ENCODE data around the gene MSLN.
"Not testable (repeated sequence)": the region's sequence is repeated elsewhere in the genome, so short reads cannot be mapped to it uniquely, and the experiment has no call there.

MSLN gene

GRCh38 chr16:749010-749409 is 11.5 kb upstream of the MSLN start:
- H3K4me1 ChIP-seq, result peaks cover 11% of the 10 kb centered on the region
- no peaks in the 10 kb centered on the region for H3K36me3 ChIP-seq (replicated peaks)
- in situ Hi-C loops (cut with MboI; ENCODE audit: low sequenced_read_pairs), result no loop called here
- no peak overlapping the region for H3K4me3 ChIP-seq
- no peaks in the 10 kb centered on the region for H3K27me3 ChIP-seq (ENCODE audit: low read depth)
- no peaks in the 10 kb centered on the region for H3K9me3 ChIP-seq
- no peak for DNase-seq (ENCODE audit: low spot score in 2 of 2)

DNA sequence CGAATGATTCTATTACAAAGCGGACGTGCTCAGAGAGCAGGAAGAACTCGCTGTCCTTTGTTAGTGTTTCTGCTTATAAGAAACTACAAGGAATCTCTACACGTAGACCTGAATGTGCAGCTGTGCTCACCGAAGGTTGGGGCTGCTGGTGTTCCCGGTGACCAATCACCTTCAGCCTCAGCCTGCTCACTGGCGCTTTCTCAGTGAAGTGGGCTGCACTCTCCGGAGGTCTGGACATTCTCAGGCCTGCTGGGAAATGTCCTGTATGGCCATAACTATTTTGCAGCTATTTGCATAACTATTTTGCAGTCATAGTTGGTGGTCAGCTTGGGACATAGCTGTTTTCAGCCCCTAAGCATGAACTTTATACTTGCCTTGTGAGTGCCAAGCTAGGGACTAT is 10.0 kb upstream of the MSLN start:
- H3K4me1 ChIP-seq, result peaks cover 11% of the 10 kb centered on the region
- DNase-seq (ENCODE audit: low spot score in 2 of 2), result no peak
- H3K36me3 ChIP-seq (replicated peaks), result no peaks in the 10 kb centered on the region
- no peak overlapping the region for H3K4me3 ChIP-seq
- in situ Hi-C loops (cut with MboI; ENCODE audit: low sequenced_read_pairs), result no loop called here
- no peaks in the 10 kb centered on the region for H3K9me3 ChIP-seq
- no peaks in the 10 kb centered on the region for H3K27me3 ChIP-seq (ENCODE audit: low read depth)

- in situ Hi-C loops (cut with MboI; ENCODE audit: low sequenced_read_pairs), result no loop called here
Measured at GRCh38 chr16:751152-752006, 9.2 kb upstream of the MSLN start.

DNA sequence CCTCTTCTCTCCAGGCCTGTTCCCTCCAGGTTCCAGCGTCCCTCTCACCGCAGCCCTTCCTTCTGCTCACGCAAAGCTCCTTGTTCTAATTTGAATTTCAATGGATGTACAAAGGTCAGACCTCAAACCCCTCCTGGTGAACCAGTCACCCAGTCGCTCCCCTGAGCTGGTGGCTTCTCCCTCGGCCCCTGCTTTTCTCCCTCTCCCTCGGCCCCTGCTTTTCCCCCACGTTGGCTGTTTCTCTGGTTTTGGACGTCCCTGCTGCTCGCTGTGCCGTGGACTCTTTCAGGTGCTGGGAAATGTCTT is 8.6 kb upstream of the MSLN start:
- no peaks in the 10 kb centered on the region for H3K27me3 ChIP-seq (ENCODE audit: low read depth)

More at GRCh38 chr16:751152-752006, 9.2 kb upstream of the MSLN start:
- Histone ChIP-seq H3K36me3 (replicated peaks) (no peaks in the 10 kb centered on the region), H3K4me1 (peaks cover 11% of the 10 kb centered on the region), H3K9me3 (no peaks in the 10 kb centered on the region; the same call in 1 of the 2 replicates), H3K27me3 (ENCODE audit: low read depth) (no peaks in the 10 kb centered on the region), H3K4me3 (no peak overlapping the region)
- no peak for DNase-seq (ENCODE audit: low spot score in 2 of 2)

GRCh38 chr16:754121-754607 is 6.4 kb upstream of the MSLN start:
- DNase-seq (ENCODE audit: low spot score in 2 of 2); H3K27me3 ChIP-seq (ENCODE audit: low read depth); H3K9me3 ChIP-seq; H3K4me3 ChIP-seq; H3K36me3 ChIP-seq (replicated peaks); in situ Hi-C loops (cut with MboI; ENCODE audit: low sequenced_read_pairs): not testable (repeated sequence)
- H3K4me1 ChIP-seq, result peaks cover 15% of the 10 kb centered on the region

More for the DNA sequence above, 8.6 kb upstream of the MSLN start:
- H3K9me3 ChIP-seq, result no peaks in the 10 kb centered on the region; the same call in 1 of the 2 replicates
- in situ Hi-C loops (cut with MboI; ENCODE audit: low sequenced_read_pairs), result no loop called here
- H3K36me3 ChIP-seq (replicated peaks), result no peaks in the 10 kb centered on the region
- H3K4me1 ChIP-seq, result peaks cover 11% of the 10 kb centered on the region
- DNase-seq (ENCODE audit: low spot score in 2 of 2), result peak; percentile 63 to 68
- no peak overlapping the region for H3K4me3 ChIP-seq

- Histone ChIP-seq H3K9me3 (no peaks in the 10 kb centered on the region; the same call in 1 of the 2 replicates), H3K36me3 (replicated peaks) (no peaks in the 10 kb centered on the region; the same call in 1 of the 2 replicates), H3K4me3 (no peak overlapping the region), H3K27me3 (ENCODE audit: low read depth) (no peaks in the 10 kb centered on the region), H3K4me1 (peaks cover 15% of the 10 kb centered on the region)
- in situ Hi-C loops (cut with MboI; ENCODE audit: low sequenced_read_pairs), result no loop called here
- no peak for DNase-seq (ENCODE audit: low spot score in 2 of 2)
Measured at GRCh38 chr16:754656-755055, 5.9 kb upstream of the MSLN start.

GRCh38 chr16:756428-756827 is 4.1 kb upstream of the MSLN start:
- Histone ChIP-seq H3K4me1 (peaks cover 15% of the 10 kb centered on the region), H3K9me3 (no peaks in the 10 kb centered on the region; the same call in 1 of the 2 replicates), H3K4me3 (no peak overlapping the region), H3K27me3 (ENCODE audit: low read depth) (no peaks in the 10 kb centered on the region), H3K36me3 (replicated peaks) (no peaks in the 10 kb centered on the region; the same call in 1 of the 2 replicates)
- in situ Hi-C loops (cut with MboI; ENCODE audit: low sequenced_read_pairs), result no loop called here
- DNase-seq (ENCODE audit: low spot score in 2 of 2), result peak in 1 of 2 experiments; percentile 28

- Histone ChIP-seq H3K4me3 (no peak overlapping the region), H3K9me3 (no peaks in the 10 kb centered on the region; the same call in 1 of the 2 replicates), H3K4me1 (peaks cover 5% of the 10 kb centered on the region; the same call in 1 of the 2 replicates), H3K27me3 (ENCODE audit: low read depth) (no peaks in the 10 kb centered on the region), H3K36me3 (replicated peaks) (no peaks in the 10 kb centered on the region; the same call in 1 of the 2 replicates)
- DNase-seq (ENCODE audit: low spot score in 2 of 2), result peak in 1 of 2 experiments; percentile 38
- in situ Hi-C loops (cut with MboI; ENCODE audit: low sequenced_read_pairs), result no loop called here
Measured at GRCh38 chr16:759110-759910, 1.2 kb upstream of the MSLN start.

- Histone ChIP-seq H3K36me3 (replicated peaks) (no peaks in the 10 kb centered on the region; the same call in 1 of the 2 replicates), H3K4me3 (no peak overlapping the region), H3K27me3 (ENCODE audit: low read depth) (no peaks in the 10 kb centered on the region), H3K9me3 (no peaks in the 10 kb centered on the region; the same call in 1 of the 2 replicates), H3K4me1 (peaks cover 5% of the 10 kb centered on the region; the same call in 1 of the 2 replicates)
- in situ Hi-C loops (cut with MboI; ENCODE audit: low sequenced_read_pairs), result no loop called here
- DNase-seq (ENCODE audit: low spot score in 2 of 2), result no peak
Measured at GRCh38 chr16:760065-760464, 469 bp upstream of the MSLN start.

GRCh38 chr16:761625-762513 is 1.3 kb downstream of the MSLN start:
- in situ Hi-C loops (cut with MboI; ENCODE audit: low sequenced_read_pairs), result no loop called here
- H3K4me3 ChIP-seq, result no peak overlapping the region
- H3K9me3 ChIP-seq, result no peaks in the 10 kb centered on the region
- no peak for DNase-seq (ENCODE audit: low spot score in 2 of 2)
- H3K36me3 ChIP-seq (replicated peaks), result no peaks in the 10 kb centered on the region; the same call in 1 of the 2 replicates
- peaks cover 5% of the 10 kb centered on the region; the same call in 1 of the 2 replicates for H3K4me1 ChIP-seq
- H3K27me3 ChIP-seq (ENCODE audit: low read depth), result no peaks in the 10 kb centered on the region

GRCh38 chr16:762595-763268 is 2.2 kb downstream of the MSLN start:
- Histone ChIP-seq H3K4me3 (no peak overlapping the region), H3K27me3 (ENCODE audit: low read depth) (no peaks in the 10 kb centered on the region), H3K4me1 (0 out of 2 replicates have a peak, but pooled peaks cover 2% of the 10 kb centered on the region), H3K9me3 (no peaks in the 10 kb centered on the region), H3K36me3 (replicated peaks) (no peaks in the 10 kb centered on the region; the same call in 1 of the 2 replicates)
- DNase-seq (ENCODE audit: low spot score in 2 of 2), result no peak
- in situ Hi-C loops (cut with MboI; ENCODE audit: low sequenced_read_pairs), result no loop called here

GRCh38 chr16:763369-764183 is 3.0 kb downstream of the MSLN start:
- no peak for DNase-seq (ENCODE audit: low spot score in 2 of 2)

More at GRCh38 chr16:763369-764183, 3.0 kb downstream of the MSLN start:
- Histone ChIP-seq H3K36me3 (replicated peaks) (no peaks in the 10 kb centered on the region; the same call in 1 of the 2 replicates), H3K27me3 (ENCODE audit: low read depth) (no peaks in the 10 kb centered on the region), H3K4me1 (no peaks in the 10 kb centered on the region), H3K9me3 (no peaks in the 10 kb centered on the region), H3K4me3 (no peak overlapping the region)
- in situ Hi-C loops (cut with MboI; ENCODE audit: low sequenced_read_pairs), result no loop called here
